Measurements from ENCODE around the gene UXS1.

The UXS1 gene

DNA sequence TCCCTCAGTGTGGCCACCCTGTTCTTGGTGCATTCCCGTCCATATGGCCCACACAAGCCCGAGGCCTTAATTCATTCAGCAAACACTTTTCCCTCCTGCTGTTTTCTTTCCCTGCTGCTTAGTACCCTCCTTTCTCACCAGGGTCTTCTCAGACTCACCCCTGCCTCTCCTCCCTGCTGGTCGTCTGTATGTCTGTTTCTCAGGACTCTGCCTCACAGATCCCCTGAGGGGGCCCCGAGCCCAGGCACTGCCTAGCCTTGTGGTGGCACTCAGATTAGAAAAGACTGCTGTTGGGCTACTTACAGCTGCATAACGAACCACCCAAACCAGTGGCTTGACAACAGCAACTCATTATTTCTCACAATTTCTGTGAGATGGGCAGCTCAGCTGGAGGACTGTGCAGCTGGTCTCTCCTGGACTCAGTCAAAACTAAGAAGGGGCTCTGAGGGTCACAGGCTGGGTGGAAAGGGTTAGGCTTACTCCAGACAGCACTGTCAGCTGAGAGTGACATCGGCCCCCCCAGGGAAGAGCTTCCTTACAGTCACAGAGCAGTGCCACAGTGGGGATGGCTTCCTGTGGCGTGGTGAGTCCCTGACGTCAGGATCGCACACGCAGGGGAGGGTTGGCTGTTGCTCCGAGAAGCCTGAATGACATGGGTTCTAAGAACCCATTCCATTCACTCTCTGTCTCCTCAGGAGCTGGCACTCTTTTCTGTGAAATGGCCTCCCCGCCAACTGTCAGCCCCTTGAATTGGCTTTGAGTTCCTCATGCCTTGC lies 139.0 kb downstream of the UXS1 start:
- WGBS, result 77% methylated on average over 12 of the region's 12 CpGs
- Histone ChIP-seq H3K9me3 (ENCODE audit: insufficient read depth, low read depth, low read length) (no peaks in the 10 kb centered on the region), H3K4me1 (ENCODE audit: insufficient read depth, low read length) (no peaks in the 10 kb centered on the region), H3K27ac (ENCODE audit: low read depth, low read length) (no peak overlapping the region), H3K4me3 (ENCODE audit: low read length) (no peak overlapping the region), H3K9ac (ENCODE audit: low read depth, low read length) (no peak overlapping the region), H3K27me3 (ENCODE audit: insufficient read depth, low read length) (no peaks in the 10 kb centered on the region), H3K36me3 (ENCODE audit: insufficient read depth, low read length) (no peaks in the 10 kb centered on the region)

- no peak overlapping the region for H3K27ac ChIP-seq (ENCODE audit: low read depth, low read length)
- H3K27me3 ChIP-seq (ENCODE audit: insufficient read depth, low read length), result no peaks in the 10 kb centered on the region
- H3K36me3 ChIP-seq (ENCODE audit: insufficient read depth, low read length), result no peaks in the 10 kb centered on the region
- no peaks in the 10 kb centered on the region for H3K9me3 ChIP-seq (ENCODE audit: insufficient read depth, low read depth, low read length)
- H3K4me3 ChIP-seq (ENCODE audit: low read length), result no peak overlapping the region
- no peak overlapping the region for H3K9ac ChIP-seq (ENCODE audit: low read depth, low read length)
- H3K4me1 ChIP-seq (ENCODE audit: insufficient read depth, low read length), result no peaks in the 10 kb centered on the region
- WGBS, result 94% methylated on average over 7 of the region's 9 CpGs
These were observed 139.8 kb downstream of the UXS1 start for GRCh38 chr2:106054321-106054720.

- WGBS, result 92% methylated on average over 6 of the region's 6 CpGs
- Histone ChIP-seq H3K36me3 (ENCODE audit: insufficient read depth, low read length) (no peaks in the 10 kb centered on the region), H3K27ac (ENCODE audit: low read depth, low read length) (no peak overlapping the region), H3K27me3 (ENCODE audit: insufficient read depth, low read length) (no peaks in the 10 kb centered on the region), H3K9me3 (ENCODE audit: insufficient read depth, low read depth, low read length) (no peaks in the 10 kb centered on the region), H3K4me1 (ENCODE audit: insufficient read depth, low read length) (no peaks in the 10 kb centered on the region), H3K4me3 (ENCODE audit: low read length) (no peak overlapping the region), H3K9ac (ENCODE audit: low read depth, low read length) (no peak overlapping the region)
These were observed 140.5 kb downstream of the UXS1 start for GRCh38 chr2:106053581-106053980.

DNA sequence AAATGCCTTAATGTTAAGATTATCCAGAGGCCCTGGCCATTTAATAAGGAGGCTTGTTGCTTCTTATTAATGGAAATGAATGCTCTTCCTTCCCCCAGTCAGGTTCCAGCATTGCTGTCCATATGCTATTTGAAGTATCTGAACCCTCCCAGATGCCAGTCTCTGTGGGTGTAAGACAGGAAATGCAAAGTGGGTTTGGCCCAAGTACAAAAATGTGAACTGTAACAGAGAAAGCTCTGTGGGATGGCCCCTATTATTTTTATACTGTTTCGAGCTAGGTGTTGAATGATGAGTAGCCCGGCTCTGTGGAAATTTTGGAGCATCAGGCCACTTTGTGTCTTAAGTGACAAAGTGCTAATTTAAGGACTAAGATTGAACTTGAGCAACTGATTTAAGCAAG lies 141.0 kb downstream of the UXS1 start:
- 99% methylated on average over 2 of the region's 2 CpGs for WGBS
- Histone ChIP-seq H3K36me3 (ENCODE audit: insufficient read depth, low read length) (no peaks in the 10 kb centered on the region), H3K4me3 (ENCODE audit: low read length) (no peak overlapping the region), H3K9me3 (ENCODE audit: insufficient read depth, low read depth, low read length) (no peaks in the 10 kb centered on the region), H3K27me3 (ENCODE audit: insufficient read depth, low read length) (no peaks in the 10 kb centered on the region), H3K4me1 (ENCODE audit: insufficient read depth, low read length) (no peaks in the 10 kb centered on the region), H3K9ac (ENCODE audit: low read depth, low read length) (no peak overlapping the region), H3K27ac (ENCODE audit: low read depth, low read length) (no peak overlapping the region)

- no peaks in the 10 kb centered on the region for H3K9me3 ChIP-seq (ENCODE audit: insufficient read depth, low read depth, low read length)
- H3K27ac ChIP-seq (ENCODE audit: low read depth, low read length), result no peak overlapping the region
- H3K4me1 ChIP-seq (ENCODE audit: insufficient read depth, low read length), result no peaks in the 10 kb centered on the region
- H3K27me3 ChIP-seq (ENCODE audit: insufficient read depth, low read length), result no peaks in the 10 kb centered on the region
- H3K9ac ChIP-seq (ENCODE audit: low read depth, low read length), result no peak overlapping the region
- H3K36me3 ChIP-seq (ENCODE audit: insufficient read depth, low read length), result no peaks in the 10 kb centered on the region
- WGBS, result 76% methylated on average over 5 of the region's 6 CpGs
- no peak overlapping the region for H3K4me3 ChIP-seq (ENCODE audit: low read length)
These were observed 149.2 kb downstream of the UXS1 start for GRCh38 chr2:106044859-106045258.

- Histone ChIP-seq H3K4me3 (ENCODE audit: low read length) (no peak overlapping the region), H3K4me1 (ENCODE audit: insufficient read depth, low read length) (no peaks in the 10 kb centered on the region), H3K27ac (ENCODE audit: low read depth, low read length) (no peak overlapping the region), H3K9ac (ENCODE audit: low read depth, low read length) (no peak overlapping the region), H3K27me3 (ENCODE audit: insufficient read depth, low read length) (no peaks in the 10 kb centered on the region), H3K36me3 (ENCODE audit: insufficient read depth, low read length) (no peaks in the 10 kb centered on the region), H3K9me3 (ENCODE audit: insufficient read depth, low read depth, low read length) (no peaks in the 10 kb centered on the region)
- 87% methylated on average over 4 of the region's 4 CpGs for WGBS
These were observed 150.1 kb downstream of the UXS1 start for GRCh38 chr2:106044021-106044420.

Measured in HUES64 (cell line).